ENCODE results near the gene MEIS2. TPM values are rescaled to one million over a fixed set of nuclear protein-coding genes. Genes with fewer than 3 reads are reported as not detected.

The MEIS2 gene
- polyA plus RNA-seq, 2 of the 4 experiments (the other 2 are of a cell fraction) = 7.3 to 11.1 TPM

DNA sequence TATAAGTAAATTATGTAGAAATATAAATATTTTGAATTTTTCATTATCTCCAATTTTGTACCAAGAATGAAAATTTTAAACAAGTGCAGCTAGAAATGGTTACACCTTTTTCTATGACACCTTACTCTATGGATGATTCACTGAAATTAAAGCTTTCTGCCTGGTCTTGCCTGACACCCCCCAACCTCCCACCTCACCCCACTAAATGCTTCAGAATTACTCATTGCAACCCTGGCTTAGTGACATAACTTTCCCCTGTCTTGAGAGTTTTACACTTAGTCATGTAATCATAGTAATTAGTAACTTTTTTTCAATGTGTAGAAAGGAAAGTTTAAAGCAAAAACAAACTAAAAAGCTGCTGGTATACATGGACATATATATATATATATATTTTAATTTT, 42.0 kb upstream of the MEIS2 start:
- POLR2A ChIA-PET = no interaction called here
- TF ChIP-seq JUN (IDR thresholded peaks at IDR 0.05) (no peak), ZC3H11A (IDR thresholded peaks at IDR 0.05) (no peak), HOXB5 (CRISPR knock-in tag; IDR thresholded peaks at IDR 0.05) (no peak), CHD2 (IDR thresholded peaks at IDR 0.05; ENCODE audit: low read length, partially characterized antibody) (no peak), NFE2L2 (conservative IDR thresholded peaks at IDR 0.05; ENCODE audit: low read length) (no peak), MAZ (IDR thresholded peaks at IDR 0.05; ENCODE audit: borderline replicate concordance, low read depth, low read length) (no peak), RFX5 (IDR thresholded peaks at IDR 0.05) (no peak), KDM1A (IDR thresholded peaks at IDR 0.05; ENCODE audit: low read depth) (no peak), FOXS1 (CRISPR knock-in tag; IDR thresholded peaks at IDR 0.05) (no peak), NPAS2 (CRISPR knock-in tag; IDR thresholded peaks at IDR 0.05; ENCODE audit: borderline replicate concordance) (no peak), HEYL (CRISPR knock-in tag; IDR thresholded peaks at IDR 0.05) (no peak), CEBPB (IDR thresholded peaks at IDR 0.05) (no peak), PHF8 (IDR thresholded peaks at IDR 0.05; ENCODE audit: borderline replicate concordance, low read depth) (no peak), GATA3 (IDR thresholded peaks at IDR 0.05; ENCODE audit: borderline replicate concordance) (no peak), POLR2A (IDR thresholded peaks at IDR 0.05; ENCODE audit: low read length) (no peak), HDAC2 (IDR thresholded peaks at IDR 0.05) (no peak), CBX2 (IDR thresholded peaks at IDR 0.05; ENCODE audit: borderline replicate concordance, low read depth) (no peak)
- TF ChIP-seq, protein P1, sequence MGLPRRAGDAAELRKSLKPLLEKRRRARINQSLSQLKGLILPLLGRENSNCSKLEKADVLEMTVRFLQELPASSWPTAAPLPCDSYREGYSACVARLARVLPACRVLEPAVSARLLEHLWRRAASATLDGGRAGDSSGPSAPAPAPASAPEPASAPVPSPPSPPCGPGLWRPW (IDR thresholded peaks at IDR 0.05) = no peak
- TF ChIP-seq, protein P2, sequence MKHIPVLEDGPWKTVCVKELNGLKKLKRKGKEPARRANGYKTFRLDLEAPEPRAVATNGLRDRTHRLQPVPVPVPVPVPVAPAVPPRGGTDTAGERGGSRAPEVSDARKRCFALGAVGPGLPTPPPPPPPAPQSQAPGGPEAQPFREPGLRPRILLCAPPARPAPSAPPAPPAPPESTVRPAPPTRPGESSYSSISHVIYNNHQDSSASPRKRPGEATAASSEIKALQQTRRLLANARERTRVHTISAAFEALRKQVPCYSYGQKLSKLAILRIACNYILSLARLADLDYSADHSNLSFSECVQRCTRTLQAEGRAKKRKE (CRISPR knock-in tag; IDR thresholded peaks at IDR 0.05; ENCODE audit: low read depth) = no peak
- TF ChIP-seq, protein P3, sequence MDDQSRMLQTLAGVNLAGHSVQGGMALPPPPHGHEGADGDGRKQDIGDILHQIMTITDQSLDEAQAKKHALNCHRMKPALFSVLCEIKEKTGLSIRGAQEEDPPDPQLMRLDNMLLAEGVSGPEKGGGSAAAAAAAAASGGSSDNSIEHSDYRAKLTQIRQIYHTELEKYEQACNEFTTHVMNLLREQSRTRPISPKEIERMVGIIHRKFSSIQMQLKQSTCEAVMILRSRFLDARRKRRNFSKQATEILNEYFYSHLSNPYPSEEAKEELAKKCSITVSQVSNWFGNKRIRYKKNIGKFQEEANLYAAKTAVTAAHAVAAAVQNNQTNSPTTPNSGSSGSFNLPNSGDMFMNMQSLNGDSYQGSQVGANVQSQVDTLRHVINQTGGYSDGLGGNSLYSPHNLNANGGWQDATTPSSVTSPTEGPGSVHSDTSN (IDR thresholded peaks at IDR 0.05) = no peak
- no peak overlapping the region for H3K4me2 ChIP-seq
- CTCF ChIA-PET = no interaction called here
- no peak for DNase-seq (ENCODE audit: low read depth in 1 of 2, low spot score in 1 of 2)
- H3K9me3 ChIP-seq = no peaks in the 10 kb centered on the region
- H3K4me3 ChIP-seq = no peak overlapping the region
- ATAC-seq = no peak
- H3K4me1 ChIP-seq = no peaks in the 10 kb centered on the region
- no peak for FAIRE-seq
- H3K27ac ChIP-seq = no peak overlapping the region

DNA sequence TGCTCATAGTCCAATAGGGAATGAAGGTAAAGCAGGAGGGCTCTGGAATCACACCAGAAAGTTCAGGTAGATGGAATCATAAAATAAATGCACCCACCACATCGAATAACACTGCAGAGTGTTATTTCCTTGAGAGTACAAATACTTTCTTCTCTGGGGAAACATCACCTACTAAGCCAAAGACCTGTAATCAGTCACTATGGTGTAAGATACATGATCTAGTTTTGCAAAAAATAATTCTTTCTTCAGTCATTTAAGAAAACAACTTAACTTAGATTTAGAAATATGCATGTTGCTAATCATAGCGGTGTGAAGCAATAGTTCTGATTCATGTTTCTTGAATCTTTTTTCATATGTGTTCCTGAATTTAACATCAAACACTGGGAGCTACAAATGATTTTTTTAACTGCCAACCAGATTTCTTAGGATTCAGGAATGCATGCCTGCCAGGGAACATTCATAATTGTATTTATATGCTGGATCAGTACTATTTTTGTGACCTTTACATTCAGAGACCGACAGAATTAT, 40.2 kb upstream of the MEIS2 start:
- TF ChIP-seq NFE2L2 (conservative IDR thresholded peaks at IDR 0.05; ENCODE audit: low read length) (no peak), KDM5A (IDR thresholded peaks at IDR 0.05) (no peak), MAFK (IDR thresholded peaks at IDR 0.05; ENCODE audit: partially characterized antibody) (no peak)
- TF ChIP-seq, protein P4, sequence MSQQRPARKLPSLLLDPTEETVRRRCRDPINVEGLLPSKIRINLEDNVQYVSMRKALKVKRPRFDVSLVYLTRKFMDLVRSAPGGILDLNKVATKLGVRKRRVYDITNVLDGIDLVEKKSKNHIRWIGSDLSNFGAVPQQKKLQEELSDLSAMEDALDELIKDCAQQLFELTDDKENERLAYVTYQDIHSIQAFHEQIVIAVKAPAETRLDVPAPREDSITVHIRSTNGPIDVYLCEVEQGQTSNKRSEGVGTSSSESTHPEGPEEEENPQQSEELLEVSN (IDR thresholded peaks at IDR 0.05; ENCODE audit: borderline replicate concordance, low read depth) = no peak
- DNase-seq (ENCODE audit: low read depth in 1 of 2, low spot score in 1 of 2) = no peak
- Histone ChIP-seq H3K27ac (no peak overlapping the region), H3K4me3 (no peak overlapping the region), H3K4me1 (0 out of 3 replicates have a peak, but pooled peaks cover 3% of the 10 kb centered on the region), H3K9me3 (no peaks in the 10 kb centered on the region), H3K4me2 (no peak overlapping the region)
- POLR2A ChIA-PET = no interaction called here
- FAIRE-seq = no peak
- WGBS (ENCODE audit: missing lambda C conversion rate) = 44% methylated on average over 3 of the region's 3 CpGs
- no peak for ATAC-seq
- CTCF ChIA-PET = interaction anchor here (1.3 kb wide), 1 partner anchor 257 kb away, joined by 3 read pairs; no protein-coding TSS in a partner anchor
